Neutrophil (primary cell): ENCODE results near the gene SNAP25.

Experiments used
- H3K27ac ChIP-seq: fragments of 200-600 bp; sonication (generic); 2 replicates; pipeline ENCODE4 v1.5.1; 2016; ENCODE audit warnings: mild to moderate bottlenecking, moderate library complexity
- H3K27me3 ChIP-seq: fragments of 200-600 bp; sonication (generic); 2 replicates; pipeline ENCODE4 v1.6.0; 2016; ENCODE audit warnings: mild to moderate bottlenecking
- H3K36me3 ChIP-seq: fragments of 200-600 bp; sonication (generic); 2 replicates; pipeline ENCODE4 v1.5.1; 2017
- H3K4me1 ChIP-seq, 2 experiments: fragments of 200-600 bp in 1 of 2; sonication (generic) in 1 of 2; 1 replicate in 1 of 2; 2 replicates in 1 of 2; pipeline versions ENCODE4 v1.5.1 to v1.6.1; 2013 to 2016; ENCODE audit warnings: low read depth in 1 of 2, low read length in 1 of 2, mild to moderate bottlenecking in 1 of 2, moderate library complexity in 1 of 2; ENCODE audit not compliant: control insufficient read depth in 1 of 2, insufficient read depth in 1 of 2
- H3K4me3 ChIP-seq, 2 experiments: fragments of 200-600 bp in 1 of 2; sonication (generic) in 1 of 2; 1 replicate in 1 of 2; 2 replicates in 1 of 2; pipeline ENCODE4 v1.5.1; 2013 to 2016; ENCODE audit warnings: low read depth in 1 of 2, low read length in 1 of 2, mild to moderate bottlenecking in 1 of 2, moderate library complexity in 1 of 2
- H3K9me3 ChIP-seq: fragments of 200-600 bp; sonication (generic); 2 replicates; pipeline ENCODE4 v1.5.1; 2016
- TF ChIP-seq, protein P1 (sequence below): fragments of 200-600 bp; sonication (generic); IDR thresholded peaks from 2 replicates; pipeline ENCODE4 v1.5.1; 2016; ENCODE audit warnings: antibody characterized with exemption

The SNAP25 gene

DNA sequence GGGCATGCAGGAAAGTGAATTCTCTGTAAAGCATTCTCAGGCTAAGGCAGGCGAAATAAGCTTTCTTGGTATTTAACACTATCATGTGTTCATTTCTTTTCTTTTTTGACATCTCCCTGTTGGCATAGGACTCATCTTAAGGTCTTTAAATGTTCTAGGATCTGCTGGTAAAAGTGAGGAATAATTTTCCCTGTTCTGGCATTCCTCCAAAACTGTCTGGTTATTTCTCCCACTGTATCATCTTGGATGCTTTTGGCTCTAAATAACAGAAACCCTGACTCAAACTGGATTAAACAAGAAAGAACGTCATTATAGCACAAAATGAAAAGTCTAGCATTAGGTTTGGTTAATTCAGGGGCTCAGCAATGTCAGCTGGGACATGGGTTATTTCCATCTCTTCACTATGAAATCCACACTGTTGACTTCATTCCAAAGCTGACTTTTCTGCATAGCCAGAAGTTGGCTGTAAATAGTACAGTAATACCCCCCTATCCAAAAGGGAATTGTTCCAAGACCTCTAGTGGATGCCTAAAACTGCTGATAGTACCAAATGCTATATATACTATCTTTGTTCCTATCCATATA, 37.9 kb upstream of the SNAP25 start:
- Histone ChIP-seq H3K27me3 (no peaks in the 10 kb centered on the region), H3K36me3 (no peaks in the 10 kb centered on the region), H3K27ac (no peak overlapping the region), H3K9me3 (no peaks in the 10 kb centered on the region), H3K4me3 (no peak overlapping the region), H3K4me1 (no peaks in the 10 kb centered on the region)
- TF ChIP-seq, protein P1, sequence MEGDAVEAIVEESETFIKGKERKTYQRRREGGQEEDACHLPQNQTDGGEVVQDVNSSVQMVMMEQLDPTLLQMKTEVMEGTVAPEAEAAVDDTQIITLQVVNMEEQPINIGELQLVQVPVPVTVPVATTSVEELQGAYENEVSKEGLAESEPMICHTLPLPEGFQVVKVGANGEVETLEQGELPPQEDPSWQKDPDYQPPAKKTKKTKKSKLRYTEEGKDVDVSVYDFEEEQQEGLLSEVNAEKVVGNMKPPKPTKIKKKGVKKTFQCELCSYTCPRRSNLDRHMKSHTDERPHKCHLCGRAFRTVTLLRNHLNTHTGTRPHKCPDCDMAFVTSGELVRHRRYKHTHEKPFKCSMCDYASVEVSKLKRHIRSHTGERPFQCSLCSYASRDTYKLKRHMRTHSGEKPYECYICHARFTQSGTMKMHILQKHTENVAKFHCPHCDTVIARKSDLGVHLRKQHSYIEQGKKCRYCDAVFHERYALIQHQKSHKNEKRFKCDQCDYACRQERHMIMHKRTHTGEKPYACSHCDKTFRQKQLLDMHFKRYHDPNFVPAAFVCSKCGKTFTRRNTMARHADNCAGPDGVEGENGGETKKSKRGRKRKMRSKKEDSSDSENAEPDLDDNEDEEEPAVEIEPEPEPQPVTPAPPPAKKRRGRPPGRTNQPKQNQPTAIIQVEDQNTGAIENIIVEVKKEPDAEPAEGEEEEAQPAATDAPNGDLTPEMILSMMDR, result no peak

DNA sequence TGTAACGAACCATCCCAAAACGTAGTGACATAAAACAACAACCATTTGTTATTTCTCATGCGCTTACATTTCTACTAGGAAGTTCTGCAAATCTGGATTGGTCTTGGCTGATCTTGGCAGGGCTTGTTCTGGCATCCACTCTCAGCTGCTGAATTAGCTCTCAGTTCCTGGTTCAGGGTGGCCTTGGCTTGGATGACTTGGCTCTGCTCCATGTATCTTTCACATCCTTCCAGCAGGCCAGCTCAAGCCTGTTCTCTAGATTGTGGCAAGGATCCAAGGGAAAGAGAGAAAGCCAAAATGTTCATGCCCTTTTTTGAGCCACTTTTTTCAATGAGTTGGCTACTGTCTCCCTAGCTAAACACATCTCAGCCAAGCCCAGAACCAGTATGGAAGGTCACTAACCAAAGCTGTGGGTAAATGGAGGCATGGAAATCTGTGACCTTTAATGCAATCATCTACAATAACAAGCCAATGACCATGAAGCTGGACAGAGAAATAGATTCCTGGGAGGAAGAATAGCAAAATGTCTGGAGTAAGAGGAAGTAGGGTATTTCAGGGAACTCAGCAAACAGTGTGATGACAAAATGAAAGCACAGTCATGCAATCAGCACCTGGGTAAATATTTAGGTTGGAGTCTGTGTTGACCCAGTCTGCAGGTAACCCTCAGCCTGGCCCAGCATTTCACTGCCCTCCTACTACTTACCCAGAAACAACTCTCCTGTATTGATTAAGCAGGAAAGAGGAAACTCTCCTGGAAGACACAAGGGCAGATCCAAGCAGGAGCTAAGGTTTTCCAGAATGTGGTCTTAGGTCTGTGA, 32.7 kb upstream of the SNAP25 start:
- Histone ChIP-seq H3K4me1 (no peaks in the 10 kb centered on the region), H3K4me3 (no peak overlapping the region), H3K27ac (no peak overlapping the region), H3K36me3 (no peaks in the 10 kb centered on the region), H3K27me3 (no peaks in the 10 kb centered on the region), H3K9me3 (no peaks in the 10 kb centered on the region)
- TF ChIP-seq, protein P1, result no peak

- Histone ChIP-seq H3K9me3 (no peaks in the 10 kb centered on the region), H3K36me3 (no peaks in the 10 kb centered on the region), H3K4me1 (no peaks in the 10 kb centered on the region), H3K4me3 (no peak overlapping the region), H3K27me3 (no peaks in the 10 kb centered on the region), H3K27ac (no peak overlapping the region)
- TF ChIP-seq, protein P1, result no peak
Measured at GRCh38 chr20:10190456-10190855, 28.2 kb upstream of the SNAP25 start.

GRCh38 chr20:10192171-10192570, 26.5 kb upstream of the SNAP25 start:
- H3K36me3 ChIP-seq, result no peaks in the 10 kb centered on the region
- no peak overlapping the region for H3K4me3 ChIP-seq
- TF ChIP-seq, protein P1, result no peak
- no peaks in the 10 kb centered on the region for H3K27me3 ChIP-seq
- no peaks in the 10 kb centered on the region for H3K9me3 ChIP-seq
- H3K4me1 ChIP-seq, result no peaks in the 10 kb centered on the region
- no peak overlapping the region for H3K27ac ChIP-seq

GRCh38 chr20:10194166-10194565, 24.5 kb upstream of the SNAP25 start:
- Histone ChIP-seq H3K27ac (no peak overlapping the region), H3K4me1 (no peaks in the 10 kb centered on the region), H3K4me3 (no peak overlapping the region), H3K36me3 (no peaks in the 10 kb centered on the region), H3K9me3 (no peaks in the 10 kb centered on the region), H3K27me3 (no peaks in the 10 kb centered on the region)
- TF ChIP-seq, protein P1, result no peak
